CD4-positive, alpha-beta T cell (primary cell): ENCODE results near the gene CAPN7. TPM values are rescaled to one million over a fixed set of nuclear protein-coding genes. Genes with fewer than 3 reads are reported as not detected.
A peak's percentile ranks its signal among the peaks of the same experiment; 100 is the strongest.

Experiments
- ATAC-seq: fragments of 200-7000 bp; cut with Tn5 transposase; one replicate; pipeline ENCODE4 v1.10.0; 2022; ENCODE audit warnings: mild to moderate bottlenecking; ENCODE audit not compliant: poor library complexity
- CTCF ChIA-PET: fragments of 350-600 bp; sonication (Branson Sonifier 250); formaldehyde crosslinking; loops from one replicate; lab custom pipeline; 2021; ENCODE audit warnings: antibody characterized with exemption, inconsistent platforms; lab: Charles Lee
- POLR2A ChIA-PET: fragments of 350-600 bp; sonication (Branson Sonifier 250); formaldehyde crosslinking; loops from one replicate; lab custom pipeline; 2021; ENCODE audit warnings: antibody characterized with exemption, inconsistent platforms; lab: Charles Lee
- DNase-seq, 14 experiments: peaks; one replicate each; pipeline ENCODE4 v3.0.0-alpha.2; 2013 to 2020; ENCODE audit warnings: mixed read lengths in 2 of 14
- H3K27ac ChIP-seq, 2 donors: one replicate each; pipeline versions ENCODE4 v1.5.1 to v1.7.0; 2013; ENCODE audit warnings: low read length in 2 of 2, low read depth in 1 of 2, mild to moderate bottlenecking in 1 of 2
- H3K27me3 ChIP-seq, 2 experiments: 1 replicate in 1 of 2; 2 replicates in 1 of 2; pipeline versions ENCODE4 v1.6.1 to v1.7.0; 2013; ENCODE audit warnings: low read length in 2 of 2, control low read depth in 1 of 2, mild to moderate bottlenecking in 1 of 2, moderate library complexity in 1 of 2; ENCODE audit not compliant: insufficient read depth in 2 of 2, control insufficient read depth in 1 of 2
- H3K36me3 ChIP-seq: one replicate; pipeline ENCODE4 v1.6.1; 2013; ENCODE audit warnings: low read length, control low read depth; ENCODE audit not compliant: insufficient read depth
- H3K4me1 ChIP-seq: one replicate; pipeline ENCODE4 v1.6.1; 2013; ENCODE audit warnings: low read length, control low read depth; ENCODE audit not compliant: insufficient read depth
- H3K4me3 ChIP-seq: one replicate; pipeline ENCODE4 v1.5.1; 2013; ENCODE audit warnings: mild to moderate bottlenecking, low read length, moderate library complexity
- H3K9me3 ChIP-seq, 2 experiments: 1 replicate in 1 of 2; 2 replicates in 1 of 2; pipeline versions ENCODE4 v1.6.1 to v1.7.0; 2013; ENCODE audit warnings: low read length in 2 of 2, mild to moderate bottlenecking in 2 of 2, control low read depth in 1 of 2, moderate library complexity in 1 of 2; ENCODE audit not compliant: control insufficient read depth in 1 of 2, insufficient read depth in 1 of 2
- H3K27ac Mint-ChIP-seq: one replicate; pipeline ENCODE4 v1.8.0; 2020; ENCODE audit warnings: mixed read lengths
- H3K27me3 Mint-ChIP-seq: one replicate; pipeline ENCODE4 v1.8.0; 2021; ENCODE audit warnings: mixed read lengths
- H3K36me3 Mint-ChIP-seq: one replicate; pipeline ENCODE4 v1.8.0; 2021; ENCODE audit warnings: low read depth, mixed read lengths
- H3K4me1 Mint-ChIP-seq: one replicate; pipeline ENCODE4 v1.8.0; 2021; ENCODE audit warnings: low read depth, mixed read lengths
- H3K4me3 Mint-ChIP-seq: one replicate; pipeline ENCODE4 v1.8.0; 2020; ENCODE audit warnings: mild to moderate bottlenecking, mixed read lengths
- H3K9me3 Mint-ChIP-seq: one replicate; pipeline ENCODE4 v1.8.0; 2020; ENCODE audit warnings: mixed read lengths
- intact Hi-C, 2 experiments: fragments of 100-400 bp; cut with DNase I in 1 of 2; cut with micrococcal nuclease in 1 of 2; formaldehyde crosslinking; loops; one replicate each; pipeline versions ENCODE4 v1.15.1 to v1.9.0; 2023 to 2025; cut with DNase I, micrococcal nuclease
- total RNA-seq, 174 experiments: library from RNA in 2 of 174; stranded (reverse) in 2 of 174; gene quantifications; one replicate each; pipeline ENCODE4 v1.2.3 and lab custom pipeline; 2021 to 2026
- TF ChIP-seq, protein P1 (sequence below): fragments of 200-600 bp; IDR thresholded peaks from one replicate; pipeline ENCODE4 v1.8.0; 2022; ENCODE audit warnings: antibody characterized with exemption, mild to moderate bottlenecking

The CAPN7 gene
- total RNA-seq, 2 experiments from 2014 or later, result 64.7 to 69.4 TPM

DNA sequence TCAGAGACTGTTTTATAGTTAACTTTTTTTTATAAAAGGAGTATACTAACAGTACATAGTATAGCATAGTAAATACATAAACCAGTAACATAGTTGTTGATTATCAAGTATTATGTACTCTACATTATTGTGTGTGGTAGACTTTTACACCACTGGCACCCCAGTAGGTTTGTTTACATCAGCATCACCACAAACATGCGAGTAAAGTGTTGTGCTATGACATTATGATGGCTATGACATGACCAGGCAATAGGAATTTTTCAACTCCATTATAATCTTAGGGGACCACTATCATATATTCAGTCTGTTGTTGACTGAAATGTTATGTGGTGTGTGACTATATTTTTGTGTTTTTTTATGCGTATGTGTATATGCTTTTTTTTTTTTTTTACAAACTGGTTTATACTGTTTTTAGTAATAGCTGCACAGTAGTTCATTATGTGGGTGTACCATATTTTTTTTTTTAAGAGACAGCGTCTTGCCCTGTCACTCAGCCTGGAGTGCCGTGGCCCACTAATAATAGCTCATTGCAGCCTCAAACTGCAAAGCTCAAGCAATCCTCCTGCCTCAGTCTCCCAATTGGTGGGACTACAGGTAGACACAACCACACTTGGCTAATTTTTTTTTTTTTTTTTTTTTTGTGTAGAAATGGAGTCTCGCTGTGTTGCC is 1.9 kb downstream of the CAPN7 start:
- POLR2A ChIA-PET, result interaction anchor here (0.6 to 2.8 kb wide), 9 partner anchors 9 to 940 kb away, joined by 3 to 23 read pairs (median 4); partner anchors contain the start of genes BTD, HACL1, RBSN and SLC6A6
- Histone ChIP-seq H3K27me3 (no peaks in the 10 kb centered on the region), H3K4me3 (peak overlapping the region; percentile 84), H3K36me3 (peaks cover 19% of the 10 kb centered on the region), H3K27ac (no peak overlapping the region), H3K9me3 (no peaks in the 10 kb centered on the region), H3K4me1 (peaks cover 19% of the 10 kb centered on the region)
- TF ChIP-seq, protein P1, sequence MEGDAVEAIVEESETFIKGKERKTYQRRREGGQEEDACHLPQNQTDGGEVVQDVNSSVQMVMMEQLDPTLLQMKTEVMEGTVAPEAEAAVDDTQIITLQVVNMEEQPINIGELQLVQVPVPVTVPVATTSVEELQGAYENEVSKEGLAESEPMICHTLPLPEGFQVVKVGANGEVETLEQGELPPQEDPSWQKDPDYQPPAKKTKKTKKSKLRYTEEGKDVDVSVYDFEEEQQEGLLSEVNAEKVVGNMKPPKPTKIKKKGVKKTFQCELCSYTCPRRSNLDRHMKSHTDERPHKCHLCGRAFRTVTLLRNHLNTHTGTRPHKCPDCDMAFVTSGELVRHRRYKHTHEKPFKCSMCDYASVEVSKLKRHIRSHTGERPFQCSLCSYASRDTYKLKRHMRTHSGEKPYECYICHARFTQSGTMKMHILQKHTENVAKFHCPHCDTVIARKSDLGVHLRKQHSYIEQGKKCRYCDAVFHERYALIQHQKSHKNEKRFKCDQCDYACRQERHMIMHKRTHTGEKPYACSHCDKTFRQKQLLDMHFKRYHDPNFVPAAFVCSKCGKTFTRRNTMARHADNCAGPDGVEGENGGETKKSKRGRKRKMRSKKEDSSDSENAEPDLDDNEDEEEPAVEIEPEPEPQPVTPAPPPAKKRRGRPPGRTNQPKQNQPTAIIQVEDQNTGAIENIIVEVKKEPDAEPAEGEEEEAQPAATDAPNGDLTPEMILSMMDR, result no peak
- peaks cover 50% of the 10 kb centered on the region for H3K36me3 Mint-ChIP-seq
- CTCF ChIA-PET, result interaction anchor here (1.2 to 2.9 kb wide), 3 partner anchors 61 to 197 kb away, joined by 3 to 17 read pairs (median 4); partner anchors contain the start of gene SH3BP5
- peak overlapping the region; percentile 82 for H3K4me3 Mint-ChIP-seq
- H3K27me3 Mint-ChIP-seq, result no peaks in the 10 kb centered on the region
- intact Hi-C loops, result loop anchor here (5.0 to 10.0 kb wide), 6 partner anchors 59 to 1337 kb away; partner anchors contain the start of genes CCDC174 (in 1 of the 2), RBSN (in 1 of the 2) and SH3BP5 (in 1 of the 2)
- peak overlapping the region; percentile 93 for H3K27ac Mint-ChIP-seq
- H3K9me3 Mint-ChIP-seq, result no peaks in the 10 kb centered on the region
- DNase-seq (no peak), ATAC-seq (no peak)
- H3K4me1 Mint-ChIP-seq, result peaks cover 47% of the 10 kb centered on the region

DNA sequence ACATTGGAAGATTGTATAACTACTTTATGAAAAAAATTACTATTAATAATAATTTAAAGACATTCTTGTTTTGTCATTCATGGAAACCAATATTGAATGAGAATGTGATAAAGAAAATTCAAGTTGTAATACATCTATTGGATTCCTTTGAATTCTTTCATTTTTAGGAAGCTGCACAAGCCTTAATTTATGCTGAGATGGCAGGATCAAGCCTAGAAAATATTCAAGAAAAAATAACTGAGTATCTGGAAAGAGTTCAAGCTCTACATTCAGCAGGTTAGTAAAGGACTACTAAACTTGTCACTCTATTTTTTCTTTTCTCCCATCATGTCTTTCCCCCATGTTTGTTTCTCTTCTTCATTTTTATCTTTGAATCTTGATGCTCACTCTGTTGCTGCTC is 5.9 kb downstream of the CAPN7 start:
- ATAC-seq (no peak), DNase-seq (no peak)
- no peaks in the 10 kb centered on the region for H3K9me3 ChIP-seq
- TF ChIP-seq, protein P1, result no peak
- H3K4me1 Mint-ChIP-seq, result peaks cover 53% of the 10 kb centered on the region
- no peaks in the 10 kb centered on the region for H3K27me3 Mint-ChIP-seq
- peaks cover 41% of the 10 kb centered on the region for H3K36me3 ChIP-seq
- H3K4me3 ChIP-seq, result no peak overlapping the region
- H3K4me3 Mint-ChIP-seq, result no peak overlapping the region
- intact Hi-C loops, result loop anchor here in 1 of 2 experiments (5.0 kb wide), 1 partner anchor 645 kb away; no protein-coding TSS in a partner anchor
- H3K36me3 Mint-ChIP-seq, result peaks cover 80% of the 10 kb centered on the region
- peaks cover 14% of the 10 kb centered on the region for H3K4me1 ChIP-seq
- H3K27me3 ChIP-seq, result no peaks in the 10 kb centered on the region
- ChIA-PET CTCF (no interaction called here), POLR2A (no interaction called here)
- H3K9me3 Mint-ChIP-seq, result no peaks in the 10 kb centered on the region
- no peak overlapping the region for H3K27ac Mint-ChIP-seq
- H3K27ac ChIP-seq, result no peak overlapping the region

DNA sequence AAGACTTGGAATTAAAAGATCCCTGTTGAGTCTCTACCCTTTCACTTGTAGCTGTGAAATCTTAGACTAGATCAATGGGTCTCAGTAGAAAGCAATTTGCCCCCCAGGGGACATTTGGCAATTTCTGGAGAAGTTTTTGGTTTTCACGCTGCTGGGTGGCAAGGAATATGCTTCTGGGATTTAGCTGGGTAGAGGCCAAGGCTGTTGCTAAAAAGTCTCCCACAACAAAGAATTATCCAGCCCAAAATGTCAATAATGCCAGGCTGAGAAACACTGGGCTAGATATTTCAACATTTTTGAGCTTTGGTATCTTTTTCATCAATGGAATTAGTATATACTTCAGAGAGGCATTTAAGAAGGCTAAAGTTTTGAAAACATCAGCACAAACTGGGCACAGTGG is 8.7 kb downstream of the CAPN7 start:
- peaks cover 88% of the 10 kb centered on the region for H3K36me3 Mint-ChIP-seq
- CTCF ChIA-PET, result interaction anchor here (2.3 kb wide), 1 partner anchor 12 kb away, joined by 10 read pairs; no protein-coding TSS in a partner anchor
- TF ChIP-seq, protein P1, result no peak

More for the DNA sequence above, 8.7 kb downstream of the CAPN7 start:
- Histone ChIP-seq H3K4me3 (no peak overlapping the region), H3K27me3 (no peaks in the 10 kb centered on the region), H3K4me1 (peaks cover 8% of the 10 kb centered on the region), H3K9me3 (no peaks in the 10 kb centered on the region), H3K36me3 (peaks cover 61% of the 10 kb centered on the region), H3K27ac (no peak overlapping the region)
- Mint-ChIP-seq H3K9me3 (no peaks in the 10 kb centered on the region), H3K27ac (no peak overlapping the region), H3K27me3 (no peaks in the 10 kb centered on the region), H3K4me3 (no peak overlapping the region), H3K4me1 (peaks cover 35% of the 10 kb centered on the region)
- POLR2A ChIA-PET, result interaction anchor here (2.8 kb wide), 1 partner anchor 9 kb away, joined by 14 read pairs; the partner anchor contains the start of gene CAPN7
- intact Hi-C loops, result loop anchor here in 1 of 2 experiments (5.0 kb wide), 1 partner anchor 643 kb away; no protein-coding TSS in a partner anchor
- no peak for ATAC-seq
- DNase-seq, result no peak
